ENCODE measurements around the gene AP3S2.

Gene AP3S2

GRCh38 chr15:89812847-89813320 lies 80.9 kb downstream of the AP3S2 start:
- DNase-seq (ENCODE audit: low read depth): no peak
- peak overlapping the region; percentile 80 for H3K4me3 ChIP-seq (ENCODE audit: control insufficient read depth, low read depth, low read length)
- no peak for TF ChIP-seq CTCF (IDR thresholded peaks at IDR 0.05; ENCODE audit: control insufficient read depth, insufficient read depth, low read depth, low read length, missing control alignments)

- no peak for DNase-seq (ENCODE audit: low read depth)
Observed at GRCh38 chr15:89812011-89812846, 81.6 kb downstream of the AP3S2 start.

GRCh38 chr15:89810837-89811236 lies 83.0 kb downstream of the AP3S2 start:
- H3K4me3 ChIP-seq (ENCODE audit: control insufficient read depth, low read depth, low read length): no peak overlapping the region
- no peak for TF ChIP-seq CTCF (IDR thresholded peaks at IDR 0.05; ENCODE audit: control insufficient read depth, insufficient read depth, low read depth, low read length, missing control alignments)
- DNase-seq (ENCODE audit: low read depth): no peak

More at GRCh38 chr15:89812011-89812846, 81.6 kb downstream of the AP3S2 start:
- peak overlapping the region; percentile 80 for H3K4me3 ChIP-seq (ENCODE audit: control insufficient read depth, low read depth, low read length)
- TF ChIP-seq CTCF (IDR thresholded peaks at IDR 0.05; ENCODE audit: control insufficient read depth, insufficient read depth, low read depth, low read length, missing control alignments): no peak

GRCh38 chr15:89809787-89810148 lies 84.0 kb downstream of the AP3S2 start:
- no peak for TF ChIP-seq CTCF (IDR thresholded peaks at IDR 0.05; ENCODE audit: control insufficient read depth, insufficient read depth, low read depth, low read length, missing control alignments)
- DNase-seq (ENCODE audit: low read depth): no peak
- no peak overlapping the region for H3K4me3 ChIP-seq (ENCODE audit: control insufficient read depth, low read depth, low read length)

- TF ChIP-seq CTCF (IDR thresholded peaks at IDR 0.05; ENCODE audit: control insufficient read depth, insufficient read depth, low read depth, low read length, missing control alignments): no peak
- DNase-seq (ENCODE audit: low read depth): no peak
- H3K4me3 ChIP-seq (ENCODE audit: control insufficient read depth, low read depth, low read length): no peak overlapping the region
Observed at GRCh38 chr15:89809093-89809786, 84.6 kb downstream of the AP3S2 start.

GRCh38 chr15:89808160-89808870 lies 85.5 kb downstream of the AP3S2 start:
- TF ChIP-seq CTCF (IDR thresholded peaks at IDR 0.05; ENCODE audit: control insufficient read depth, insufficient read depth, low read depth, low read length, missing control alignments): no peak
- DNase-seq (ENCODE audit: low read depth): no peak
- no peak overlapping the region for H3K4me3 ChIP-seq (ENCODE audit: control insufficient read depth, low read depth, low read length)
